Stomach smooth muscle (tissue), 2 donors: ENCODE data around the gene IL10RB.

ENCODE experiments used
- H3K27ac ChIP-seq: one replicate; pipeline ENCODE4 v1.7.0; 2013; ENCODE audit warnings: mild to moderate bottlenecking, low read length, inconsistent platforms
- H3K27me3 ChIP-seq, 2 donors: one replicate each; pipeline ENCODE4 v1.7.0; 2013; ENCODE audit warnings: low read length in 2 of 2; ENCODE audit not compliant: insufficient read depth in 2 of 2, control insufficient read depth in 1 of 2
- H3K36me3 ChIP-seq, 2 donors: one replicate each; pipeline ENCODE4 v1.7.0; 2013; ENCODE audit warnings: low read length in 2 of 2; ENCODE audit not compliant: control insufficient read depth in 2 of 2, insufficient read depth in 2 of 2
- H3K4me1 ChIP-seq: one replicate; pipeline ENCODE4 v1.7.0; 2013; ENCODE audit warnings: low read length; ENCODE audit not compliant: control insufficient read depth, insufficient read depth
- H3K4me3 ChIP-seq, 2 donors: one replicate each; pipeline ENCODE4 v1.7.0; 2013; ENCODE audit warnings: low read length in 2 of 2
- H3K9ac ChIP-seq, 2 donors: one replicate each; pipeline ENCODE4 v1.7.0; 2013; ENCODE audit warnings: low read length in 2 of 2, mild to moderate bottlenecking in 1 of 2
- H3K9me3 ChIP-seq, 2 donors: one replicate each; pipeline ENCODE4 v1.7.0; 2013; ENCODE audit warnings: low read length in 2 of 2; ENCODE audit not compliant: control insufficient read depth in 2 of 2
- donor health status: healthy.
- donor health status: Pancreatic carcinoma.

IL10RB gene

GRCh38 chr21:33330726-33331125, 64.6 kb downstream of the IL10RB start:
- no peak overlapping the region for H3K9ac ChIP-seq
- H3K9me3 ChIP-seq: no peaks in the 10 kb centered on the region
- H3K4me3 ChIP-seq: no peak overlapping the region
- H3K36me3 ChIP-seq: peaks cover 7 to 10% of the 10 kb centered on the region in 2 donors
- no peaks in the 10 kb centered on the region for H3K27me3 ChIP-seq
- peaks cover 6% of the 10 kb centered on the region for H3K4me1 ChIP-seq
- H3K27ac ChIP-seq: no peak overlapping the region

GRCh38 chr21:33332143-33332542, 66.0 kb downstream of the IL10RB start:
- Histone ChIP-seq H3K36me3 (peaks cover 7 to 12% of the 10 kb centered on the region in 2 donors), H3K4me3 (no peak overlapping the region), H3K27ac (no peak overlapping the region), H3K27me3 (no peaks in the 10 kb centered on the region), H3K4me1 (peaks cover 6% of the 10 kb centered on the region), H3K9me3 (no peaks in the 10 kb centered on the region), H3K9ac (no peak overlapping the region)

- Histone ChIP-seq H3K27ac (no peak overlapping the region), H3K4me1 (no peaks in the 10 kb centered on the region), H3K9me3 (no peaks in the 10 kb centered on the region), H3K4me3 (no peak overlapping the region), H3K9ac (no peak overlapping the region), H3K27me3 (no peaks in the 10 kb centered on the region), H3K36me3 (peaks cover 7 to 16% of the 10 kb centered on the region in 2 donors)
These were observed 68.0 kb downstream of the IL10RB start for GRCh38 chr21:33334191-33334590.

- no peaks in the 10 kb centered on the region for H3K27me3 ChIP-seq
- H3K9me3 ChIP-seq: no peaks in the 10 kb centered on the region
- no peak overlapping the region for H3K27ac ChIP-seq
- H3K9ac ChIP-seq: no peak overlapping the region
- H3K4me1 ChIP-seq: peaks cover 2% of the 10 kb centered on the region
- peaks cover 7 to 16% of the 10 kb centered on the region in 2 donors for H3K36me3 ChIP-seq
- no peak overlapping the region for H3K4me3 ChIP-seq
These were observed 68.7 kb downstream of the IL10RB start for GRCh38 chr21:33334824-33335223.

- Histone ChIP-seq H3K4me3 (no peak overlapping the region), H3K27ac (no peak overlapping the region), H3K9ac (no peak overlapping the region), H3K27me3 (no peaks in the 10 kb centered on the region), H3K9me3 (no peaks in the 10 kb centered on the region), H3K4me1 (peaks cover 8% of the 10 kb centered on the region), H3K36me3 (peaks cover 0 to 12% of the 10 kb centered on the region in 2 donors)
These were observed 73.0 kb downstream of the IL10RB start for GRCh38 chr21:33339135-33339534.

GRCh38 chr21:33339918-33340317, 73.8 kb downstream of the IL10RB start:
- Histone ChIP-seq H3K9ac (no peak overlapping the region), H3K36me3 (peaks cover 0 to 12% of the 10 kb centered on the region in 2 donors), H3K27me3 (no peaks in the 10 kb centered on the region), H3K27ac (no peak overlapping the region), H3K4me3 (no peak overlapping the region), H3K9me3 (no peaks in the 10 kb centered on the region), H3K4me1 (peaks cover 8% of the 10 kb centered on the region)

GRCh38 chr21:33345751-33346238, 79.6 kb downstream of the IL10RB start:
- Histone ChIP-seq H3K36me3 (peaks cover 11 to 13% of the 10 kb centered on the region in 2 donors), H3K27me3 (no peaks in the 10 kb centered on the region), H3K4me3 (no peak overlapping the region), H3K9me3 (no peaks in the 10 kb centered on the region), H3K4me1 (no peaks in the 10 kb centered on the region), H3K27ac (no peak overlapping the region), H3K9ac (no peak overlapping the region)
